Measurements from ENCODE around the gene MAP2K3.
"Not testable (repeated sequence)": the region's sequence is repeated elsewhere in the genome, so short reads cannot be mapped to it uniquely, and the experiment has no call there.

MAP2K3 gene

GRCh38 chr17:21319686-21320375 lies 35.3 kb downstream of the MAP2K3 start:
- not testable (repeated sequence) for H3K4me1 ChIP-seq (ENCODE audit: control insufficient read depth in 2 of 2, insufficient read depth in 2 of 2, low read length in 2 of 2); H3K36me3 ChIP-seq (ENCODE audit: control insufficient read depth in 2 of 2, insufficient read depth in 2 of 2, low read length in 2 of 2); H3K9me3 ChIP-seq (ENCODE audit: control insufficient read depth in 2 of 2, low read length in 2 of 2); H3K9ac ChIP-seq (ENCODE audit: low read depth in 1 of 2, low read length in 2 of 2); H3K27me3 ChIP-seq (ENCODE audit: control insufficient read depth in 2 of 2, insufficient read depth in 2 of 2, low read length in 2 of 2); H3K27ac ChIP-seq (ENCODE audit: low read depth in 2 of 2, low read length in 2 of 2); H3K4me3 ChIP-seq (ENCODE audit: low read length in 2 of 2)

- not testable (repeated sequence) for H3K9ac ChIP-seq (ENCODE audit: low read depth in 1 of 2, low read length in 2 of 2); H3K27ac ChIP-seq (ENCODE audit: low read depth in 2 of 2, low read length in 2 of 2); H3K27me3 ChIP-seq (ENCODE audit: control insufficient read depth in 2 of 2, insufficient read depth in 2 of 2, low read length in 2 of 2)
Measured at GRCh38 chr17:21320430-21320829, 35.9 kb downstream of the MAP2K3 start.

GRCh38 chr17:21321061-21321460 lies 36.5 kb downstream of the MAP2K3 start:
- not testable (repeated sequence) for H3K4me1 ChIP-seq (ENCODE audit: control insufficient read depth in 2 of 2, insufficient read depth in 2 of 2, low read length in 2 of 2); H3K4me3 ChIP-seq (ENCODE audit: low read length in 2 of 2); H3K27me3 ChIP-seq (ENCODE audit: control insufficient read depth in 2 of 2, insufficient read depth in 2 of 2, low read length in 2 of 2); H3K36me3 ChIP-seq (ENCODE audit: control insufficient read depth in 2 of 2, insufficient read depth in 2 of 2, low read length in 2 of 2); H3K9me3 ChIP-seq (ENCODE audit: control insufficient read depth in 2 of 2, low read length in 2 of 2); H3K9ac ChIP-seq (ENCODE audit: low read depth in 1 of 2, low read length in 2 of 2); H3K27ac ChIP-seq (ENCODE audit: low read depth in 2 of 2, low read length in 2 of 2)

More at GRCh38 chr17:21320430-21320829, 35.9 kb downstream of the MAP2K3 start:
- not testable (repeated sequence) for H3K4me1 ChIP-seq (ENCODE audit: control insufficient read depth in 2 of 2, insufficient read depth in 2 of 2, low read length in 2 of 2); H3K9me3 ChIP-seq (ENCODE audit: control insufficient read depth in 2 of 2, low read length in 2 of 2); H3K4me3 ChIP-seq (ENCODE audit: low read length in 2 of 2); H3K36me3 ChIP-seq (ENCODE audit: control insufficient read depth in 2 of 2, insufficient read depth in 2 of 2, low read length in 2 of 2)

- not testable (repeated sequence) for H3K36me3 ChIP-seq (ENCODE audit: control insufficient read depth in 2 of 2, insufficient read depth in 2 of 2, low read length in 2 of 2); H3K9me3 ChIP-seq (ENCODE audit: control insufficient read depth in 2 of 2, low read length in 2 of 2); H3K9ac ChIP-seq (ENCODE audit: low read depth in 1 of 2, low read length in 2 of 2); H3K4me3 ChIP-seq (ENCODE audit: low read length in 2 of 2); H3K27me3 ChIP-seq (ENCODE audit: control insufficient read depth in 2 of 2, insufficient read depth in 2 of 2, low read length in 2 of 2); H3K4me1 ChIP-seq (ENCODE audit: control insufficient read depth in 2 of 2, insufficient read depth in 2 of 2, low read length in 2 of 2); H3K27ac ChIP-seq (ENCODE audit: low read depth in 2 of 2, low read length in 2 of 2)
Measured at GRCh38 chr17:21321744-21322191, 37.3 kb downstream of the MAP2K3 start.

GRCh38 chr17:21323257-21324111 lies 39.0 kb downstream of the MAP2K3 start:
- not testable (repeated sequence) for H3K9ac ChIP-seq (ENCODE audit: low read depth in 1 of 2, low read length in 2 of 2); H3K4me1 ChIP-seq (ENCODE audit: control insufficient read depth in 2 of 2, insufficient read depth in 2 of 2, low read length in 2 of 2); H3K27me3 ChIP-seq (ENCODE audit: control insufficient read depth in 2 of 2, insufficient read depth in 2 of 2, low read length in 2 of 2); H3K27ac ChIP-seq (ENCODE audit: low read depth in 2 of 2, low read length in 2 of 2); H3K9me3 ChIP-seq (ENCODE audit: control insufficient read depth in 2 of 2, low read length in 2 of 2); H3K36me3 ChIP-seq (ENCODE audit: control insufficient read depth in 2 of 2, insufficient read depth in 2 of 2, low read length in 2 of 2)
- peak overlapping the region; percentile 71 to 85 for H3K4me3 ChIP-seq (ENCODE audit: low read length in 2 of 2)

- H3K4me3 ChIP-seq (ENCODE audit: low read length in 2 of 2); H3K36me3 ChIP-seq (ENCODE audit: control insufficient read depth in 2 of 2, insufficient read depth in 2 of 2, low read length in 2 of 2); H3K4me1 ChIP-seq (ENCODE audit: control insufficient read depth in 2 of 2, insufficient read depth in 2 of 2, low read length in 2 of 2); H3K27me3 ChIP-seq (ENCODE audit: control insufficient read depth in 2 of 2, insufficient read depth in 2 of 2, low read length in 2 of 2); H3K27ac ChIP-seq (ENCODE audit: low read depth in 2 of 2, low read length in 2 of 2); H3K9ac ChIP-seq (ENCODE audit: low read depth in 1 of 2, low read length in 2 of 2); H3K9me3 ChIP-seq (ENCODE audit: control insufficient read depth in 2 of 2, low read length in 2 of 2): not testable (repeated sequence)
Measured at GRCh38 chr17:21324741-21325140, 40.2 kb downstream of the MAP2K3 start.

GRCh38 chr17:21327921-21328320 lies 43.4 kb downstream of the MAP2K3 start:
- not testable (repeated sequence) for H3K36me3 ChIP-seq (ENCODE audit: control insufficient read depth in 2 of 2, insufficient read depth in 2 of 2, low read length in 2 of 2); H3K27me3 ChIP-seq (ENCODE audit: control insufficient read depth in 2 of 2, insufficient read depth in 2 of 2, low read length in 2 of 2); H3K27ac ChIP-seq (ENCODE audit: low read depth in 2 of 2, low read length in 2 of 2); H3K4me1 ChIP-seq (ENCODE audit: control insufficient read depth in 2 of 2, insufficient read depth in 2 of 2, low read length in 2 of 2); H3K4me3 ChIP-seq (ENCODE audit: low read length in 2 of 2); H3K9me3 ChIP-seq (ENCODE audit: control insufficient read depth in 2 of 2, low read length in 2 of 2); H3K9ac ChIP-seq (ENCODE audit: low read depth in 1 of 2, low read length in 2 of 2)

- H3K27ac ChIP-seq (ENCODE audit: low read depth in 2 of 2, low read length in 2 of 2); H3K4me1 ChIP-seq (ENCODE audit: control insufficient read depth in 2 of 2, insufficient read depth in 2 of 2, low read length in 2 of 2); H3K27me3 ChIP-seq (ENCODE audit: control insufficient read depth in 2 of 2, insufficient read depth in 2 of 2, low read length in 2 of 2); H3K4me3 ChIP-seq (ENCODE audit: low read length in 2 of 2); H3K36me3 ChIP-seq (ENCODE audit: control insufficient read depth in 2 of 2, insufficient read depth in 2 of 2, low read length in 2 of 2); H3K9ac ChIP-seq (ENCODE audit: low read depth in 1 of 2, low read length in 2 of 2); H3K9me3 ChIP-seq (ENCODE audit: control insufficient read depth in 2 of 2, low read length in 2 of 2): not testable (repeated sequence)
Measured at GRCh38 chr17:21328778-21329177, 44.3 kb downstream of the MAP2K3 start.

GRCh38 chr17:21330436-21331160 lies 46.1 kb downstream of the MAP2K3 start:
- H3K36me3 ChIP-seq (ENCODE audit: control insufficient read depth in 2 of 2, insufficient read depth in 2 of 2, low read length in 2 of 2): no peaks in the 10 kb centered on the region

More at GRCh38 chr17:21330436-21331160, 46.1 kb downstream of the MAP2K3 start:
- no peak overlapping the region for H3K9ac ChIP-seq (ENCODE audit: low read depth in 1 of 2, low read length in 2 of 2)
- no peaks in the 10 kb centered on the region for H3K27me3 ChIP-seq (ENCODE audit: control insufficient read depth in 2 of 2, insufficient read depth in 2 of 2, low read length in 2 of 2)
- no peaks in the 10 kb centered on the region for H3K9me3 ChIP-seq (ENCODE audit: control insufficient read depth in 2 of 2, low read length in 2 of 2)
- no peaks in the 10 kb centered on the region for H3K4me1 ChIP-seq (ENCODE audit: control insufficient read depth in 2 of 2, insufficient read depth in 2 of 2, low read length in 2 of 2)
- H3K27ac ChIP-seq (ENCODE audit: low read depth in 2 of 2, low read length in 2 of 2): no peak overlapping the region
- no peak overlapping the region for H3K4me3 ChIP-seq (ENCODE audit: low read length in 2 of 2)
